Measurements from ENCODE around the gene INVS. TPM values are rescaled to one million over a fixed set of nuclear protein-coding genes. Genes with fewer than 3 reads are reported as not detected.

INVS gene
- total and polyA plus RNA-seq, 4 donors: 5.7 to 28.1 (median 10.0) TPM

DNA sequence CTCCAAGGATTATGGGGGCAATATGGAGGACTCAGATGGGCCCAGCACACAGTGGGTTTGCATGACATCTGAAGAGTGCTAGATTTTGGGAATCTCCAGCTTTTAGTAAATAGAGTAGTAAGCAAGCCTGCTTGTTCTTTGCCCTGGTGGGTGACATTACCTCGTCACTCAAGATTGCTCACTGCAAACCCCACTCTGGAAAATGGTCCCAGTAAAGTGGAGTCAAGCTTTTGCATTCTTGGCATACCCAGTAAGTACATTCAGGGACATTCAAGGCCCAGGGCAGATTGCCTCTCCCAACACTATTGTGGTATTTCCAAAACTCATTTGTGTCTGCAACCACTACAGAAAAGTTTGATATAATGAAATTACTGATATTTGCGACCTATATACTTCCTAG is 118.5 kb downstream of the INVS start (continued):
- TF ChIP-seq REST (IDR thresholded peaks at IDR 0.05): no peak
- no peak for TF ChIP-seq FOXA2 (IDR thresholded peaks at IDR 0.05)
- TF ChIP-seq HNF4A (conservative IDR thresholded peaks at IDR 0.05): no peak
- TF ChIP-seq YY1 (IDR thresholded peaks at IDR 0.05): no peak

DNA sequence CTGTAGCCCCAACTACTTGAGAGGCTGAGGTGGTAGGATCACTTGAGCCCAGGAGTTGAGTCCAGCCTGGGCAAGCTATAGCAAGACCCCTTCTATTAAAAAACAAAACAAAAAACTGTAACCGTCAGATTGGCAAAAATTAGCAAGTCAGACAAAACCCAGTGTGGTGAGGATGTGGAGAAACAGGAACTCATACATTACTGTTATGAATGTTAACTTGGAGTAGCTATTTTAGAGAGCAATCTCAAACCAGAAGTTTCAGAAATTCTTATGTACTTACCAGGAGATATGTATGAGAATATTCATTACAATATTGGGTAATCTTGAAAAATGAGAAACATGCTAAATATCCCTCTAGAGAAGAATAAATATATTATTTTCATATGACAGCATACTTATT is 120.3 kb downstream of the INVS start:
- Histone ChIP-seq H3K4me1 (ENCODE audit: control insufficient read depth in 4 of 4, insufficient read depth in 4 of 4, low read length in 3 of 4) (no peaks in the 10 kb centered on the region), H3K36me3 (ENCODE audit: control insufficient read depth in 4 of 4, insufficient read depth in 3 of 4, low read depth in 1 of 4, low read length in 3 of 4) (peaks cover 0 to 2% (median 0%) of the 10 kb centered on the region in 4 donors), H3K27me3 (ENCODE audit: control insufficient read depth in 4 of 4, insufficient read depth in 4 of 4, low read length in 3 of 4) (no peaks in the 10 kb centered on the region), H3K4me3 (ENCODE audit: low read depth in 1 of 3, low read length in 3 of 3) (no peak overlapping the region), H3K9ac (ENCODE audit: low read depth in 1 of 2, low read length in 2 of 2) (no peak overlapping the region), H3K27ac (ENCODE audit: low read depth in 1 of 2, low read length in 2 of 2) (no peak overlapping the region), H3K9me3 (ENCODE audit: control insufficient read depth in 4 of 4, low read length in 3 of 4) (no peaks in the 10 kb centered on the region)
- 80% methylated on average over 1 of the region's 1 CpG for WGBS
- TF ChIP-seq FOXA2 (IDR thresholded peaks at IDR 0.05): no peak
- no peak for TF ChIP-seq GABPA (IDR thresholded peaks at IDR 0.05 in 1 of 2, conservative IDR thresholded peaks at IDR 0.05 in 1 of 2)
- no peak for TF ChIP-seq TAF1 (conservative IDR thresholded peaks at IDR 0.05)
- DNase-seq (ENCODE audit: low spot score): no peak

DNA sequence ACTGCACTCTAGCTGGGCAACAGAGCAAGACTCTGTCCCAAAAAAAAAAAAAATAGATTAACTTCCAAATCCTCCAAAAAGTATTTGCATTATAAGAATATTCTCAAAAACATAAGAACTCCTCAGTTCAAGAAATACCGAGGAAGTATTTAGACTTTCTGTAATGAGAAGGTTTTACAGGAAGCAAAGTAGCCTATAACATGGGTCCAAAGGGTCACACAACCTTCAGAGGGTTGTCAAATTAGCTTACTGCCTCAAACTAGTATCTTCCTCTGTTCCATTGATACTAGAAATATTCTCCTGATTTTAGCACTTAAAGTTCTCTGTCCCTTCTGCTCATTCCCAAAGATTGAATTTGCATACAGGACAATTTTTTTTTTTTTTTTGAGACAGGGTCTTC is 121.9 kb downstream of the INVS start:
- Histone ChIP-seq H3K9ac (ENCODE audit: low read depth in 1 of 2, low read length in 2 of 2) (no peak overlapping the region), H3K27me3 (ENCODE audit: control insufficient read depth in 4 of 4, insufficient read depth in 4 of 4, low read length in 3 of 4) (no peaks in the 10 kb centered on the region), H3K9me3 (ENCODE audit: control insufficient read depth in 4 of 4, low read length in 3 of 4) (no peaks in the 10 kb centered on the region), H3K36me3 (ENCODE audit: control insufficient read depth in 4 of 4, insufficient read depth in 3 of 4, low read depth in 1 of 4, low read length in 3 of 4) (peaks cover 0 to 2% (median 0%) of the 10 kb centered on the region in 4 donors), H3K27ac (ENCODE audit: low read depth in 1 of 2, low read length in 2 of 2) (no peak overlapping the region), H3K4me1 (ENCODE audit: control insufficient read depth in 4 of 4, insufficient read depth in 4 of 4, low read length in 3 of 4) (no peaks in the 10 kb centered on the region), H3K4me3 (ENCODE audit: low read depth in 1 of 3, low read length in 3 of 3) (no peak overlapping the region)
- TF ChIP-seq FOXA2 (IDR thresholded peaks at IDR 0.05) (no peak), GABPA (IDR thresholded peaks at IDR 0.05 in 1 of 2, conservative IDR thresholded peaks at IDR 0.05 in 1 of 2) (no peak), ZBTB33 (IDR thresholded peaks at IDR 0.05) (no peak), TAF1 (conservative IDR thresholded peaks at IDR 0.05) (no peak), CTCF (IDR thresholded peaks at IDR 0.05; ENCODE audit: low read depth, low read length, missing input control) (no peak), MAX (IDR thresholded peaks at IDR 0.05) (no peak), JUND (IDR thresholded peaks at IDR 0.05) (no peak), EGR1 (IDR thresholded peaks at IDR 0.05; ENCODE audit: low read depth in 2 of 2) (no peak), FOXA1 (IDR thresholded peaks at IDR 0.05) (no peak), RAD21 (IDR thresholded peaks at IDR 0.05) (no peak), REST (IDR thresholded peaks at IDR 0.05) (no peak), SP1 (IDR thresholded peaks at IDR 0.05) (no peak)
- TF ChIP-seq, protein P1, sequence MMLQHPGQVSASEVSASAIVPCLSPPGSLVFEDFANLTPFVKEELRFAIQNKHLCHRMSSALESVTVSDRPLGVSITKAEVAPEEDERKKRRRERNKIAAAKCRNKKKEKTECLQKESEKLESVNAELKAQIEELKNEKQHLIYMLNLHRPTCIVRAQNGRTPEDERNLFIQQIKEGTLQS (IDR thresholded peaks at IDR 0.05): no peak
- WGBS: 89% methylated on average over 1 of the region's 1 CpG
- no peak for DNase-seq (ENCODE audit: low spot score)

All from liver (tissue), 9 donors.